HG03575 (cell line): ENCODE data around the gene KIDINS220.

Source experiments
- ATAC-seq: cut with Tn5 transposase; IDR thresholded peaks from one replicate; pipeline ENCODE4 v1.9.1; 2021; ENCODE audit not compliant: unreplicated experiment, insufficient number of reproducible peaks, low FRiP score; ENCODE audit errors: extremely low read depth

KIDINS220 gene

DNA sequence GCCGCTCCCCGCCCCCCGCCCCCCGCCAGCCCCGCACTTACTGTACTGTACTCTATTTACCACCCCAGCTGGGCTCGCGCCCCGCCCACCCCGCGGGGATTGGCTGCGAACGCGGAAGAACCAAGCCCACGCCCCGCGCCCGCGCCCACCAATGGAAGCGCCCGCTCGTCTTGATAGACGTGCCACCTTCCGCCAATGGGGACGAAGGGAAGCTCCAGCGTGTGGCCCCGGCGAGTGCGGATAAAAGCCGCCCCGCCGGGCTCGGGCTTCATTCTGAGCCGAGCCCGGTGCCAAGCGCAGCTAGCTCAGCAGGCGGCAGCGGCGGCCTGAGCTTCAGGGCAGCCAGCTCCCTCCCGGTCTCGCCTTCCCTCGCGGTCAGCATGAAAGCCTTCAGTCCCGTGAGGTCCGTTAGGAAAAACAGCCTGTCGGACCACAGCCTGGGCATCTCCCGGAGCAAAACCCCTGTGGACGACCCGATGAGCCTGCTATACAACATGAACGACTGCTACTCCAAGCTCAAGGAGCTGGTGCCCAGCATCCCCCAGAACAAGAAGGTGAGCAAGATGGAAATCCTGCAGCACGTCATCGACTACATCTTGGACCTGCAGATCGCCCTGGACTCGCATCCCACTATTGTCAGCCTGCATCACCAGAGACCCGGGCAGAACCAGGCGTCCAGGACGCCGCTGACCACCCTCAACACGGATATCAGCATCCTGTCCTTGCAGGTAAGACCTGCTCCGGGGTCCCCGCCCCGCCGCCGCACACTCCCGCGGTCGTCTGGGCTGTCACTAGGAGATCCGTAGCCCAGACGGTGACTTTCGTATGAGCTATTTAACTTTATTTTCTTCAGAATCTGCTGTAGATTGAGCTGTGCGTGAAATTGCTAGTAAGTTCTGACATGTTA, 155.4 kb downstream of the KIDINS220 start, which contains the start of gene ID2:
TSS of gene ID2 (plus strand) at position 271 of the 907 bp plus-strand sequence. CDS start at position 381, 110 bp downstream.
- ATAC-seq, result peak; percentile 27

DNA sequence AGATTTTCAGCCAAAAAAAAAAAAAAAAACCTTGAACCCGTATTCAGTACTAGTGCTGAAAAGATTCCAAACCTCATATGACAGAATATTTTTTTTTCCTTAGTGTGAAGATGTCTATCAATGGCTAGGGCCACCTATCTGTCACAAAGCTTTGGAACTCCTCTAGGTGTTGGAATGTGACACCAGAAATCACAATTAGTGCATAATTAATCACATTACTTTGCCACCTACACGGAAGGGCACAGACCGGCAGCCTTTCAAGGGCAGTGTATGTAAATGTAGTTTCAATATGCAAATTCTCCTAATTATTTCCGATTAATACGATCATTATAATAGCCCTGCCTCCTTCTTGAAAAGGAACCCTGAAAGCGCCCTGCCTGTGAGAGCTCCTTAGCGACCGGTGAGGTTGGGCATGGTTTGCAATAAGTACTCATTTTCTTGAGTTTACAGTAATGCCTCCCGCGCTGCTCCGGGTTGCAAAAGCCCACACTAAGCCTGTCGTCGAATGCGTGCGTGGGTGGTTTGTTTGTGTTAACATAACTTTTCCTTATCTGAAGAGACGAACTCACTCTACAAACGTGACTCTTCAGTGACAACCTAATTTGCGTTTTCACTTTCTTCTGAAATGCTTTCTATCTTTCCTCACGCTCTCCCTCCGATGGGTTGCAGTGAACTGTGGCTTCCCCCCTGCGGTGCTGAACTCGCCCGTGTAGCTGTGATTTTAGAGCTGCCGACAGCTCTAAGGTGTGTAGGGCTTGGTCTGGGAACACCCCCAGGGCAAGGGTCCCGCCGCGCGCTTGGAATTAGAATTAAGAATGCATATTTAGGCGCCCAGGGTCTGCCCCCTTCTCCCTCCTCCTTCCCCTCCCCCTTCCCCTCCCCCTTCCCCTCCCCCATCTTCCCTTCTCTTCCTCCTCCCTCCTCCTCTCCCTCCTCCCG, 156.3 kb downstream of the KIDINS220 start:
- ATAC-seq, result no peak

DNA sequence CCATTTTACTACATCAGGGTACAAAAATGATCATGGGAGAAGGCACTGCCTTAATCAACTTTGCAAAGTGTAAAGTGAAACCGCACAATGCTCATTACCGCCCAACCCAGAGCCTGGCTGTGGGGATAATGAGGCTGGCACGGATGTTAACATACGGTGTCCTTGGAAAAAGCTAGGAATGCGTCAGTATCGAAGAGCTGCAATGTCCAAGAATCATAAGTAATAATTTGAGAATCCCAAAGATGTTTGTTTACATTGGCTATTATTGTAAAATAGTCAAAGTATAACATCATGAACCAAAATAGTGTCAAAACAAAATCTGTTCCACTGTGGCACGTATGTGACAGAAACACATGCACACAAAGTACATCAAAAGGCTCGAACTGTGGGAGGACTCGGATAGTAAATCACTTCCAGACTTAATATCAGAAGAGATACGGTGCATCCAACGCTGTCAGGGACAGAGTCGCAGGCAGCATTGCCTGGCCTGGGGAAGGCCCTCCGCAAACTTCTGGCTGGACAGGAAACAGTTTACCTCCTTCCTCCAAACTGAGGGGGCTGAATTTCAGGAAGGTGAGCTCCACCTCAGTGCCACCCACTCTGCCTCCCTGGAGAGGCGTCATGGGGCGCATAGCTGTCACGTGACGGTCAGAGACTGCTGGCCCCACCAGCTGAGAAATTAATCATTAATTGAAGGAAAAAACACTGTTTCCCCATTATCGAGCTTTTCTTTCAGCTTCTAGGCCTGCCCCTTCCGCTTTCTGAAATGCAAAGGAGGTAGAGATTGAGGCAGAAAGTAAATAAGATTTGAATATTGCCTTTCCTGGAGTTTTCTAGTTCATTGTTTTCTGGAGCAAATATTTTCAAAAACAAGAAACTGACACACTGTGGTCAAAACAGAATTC, 157.3 kb downstream of the KIDINS220 start:
- ATAC-seq, result no peak

DNA sequence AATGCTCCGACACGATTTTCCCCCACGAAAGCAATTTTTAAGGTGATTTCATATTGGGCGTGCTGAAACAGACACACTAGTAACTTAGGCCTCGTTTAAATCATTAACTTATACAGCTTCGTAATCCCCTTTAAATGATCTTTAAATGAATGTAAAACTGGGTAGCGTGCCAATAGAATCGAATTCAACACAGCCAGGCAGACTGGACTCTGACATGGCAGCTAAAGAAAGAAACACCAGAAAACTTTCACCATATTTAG, 157.9 kb downstream of the KIDINS220 start:
- ATAC-seq, result no peak
